GM12873 (cell line): Measurements from ENCODE around the gene TRAF1.

Experiments
- TF ChIP-seq, protein P1 (sequence below): IDR thresholded peaks from 2 replicates; pipeline ENCODE4 v1.5.1; 2012; ENCODE audit warnings: low read depth, mild to moderate bottlenecking, moderate library complexity, low read length, control low read depth; ENCODE audit not compliant: insufficient read depth; ENCODE audit errors: missing control alignments

TRAF1 gene

DNA sequence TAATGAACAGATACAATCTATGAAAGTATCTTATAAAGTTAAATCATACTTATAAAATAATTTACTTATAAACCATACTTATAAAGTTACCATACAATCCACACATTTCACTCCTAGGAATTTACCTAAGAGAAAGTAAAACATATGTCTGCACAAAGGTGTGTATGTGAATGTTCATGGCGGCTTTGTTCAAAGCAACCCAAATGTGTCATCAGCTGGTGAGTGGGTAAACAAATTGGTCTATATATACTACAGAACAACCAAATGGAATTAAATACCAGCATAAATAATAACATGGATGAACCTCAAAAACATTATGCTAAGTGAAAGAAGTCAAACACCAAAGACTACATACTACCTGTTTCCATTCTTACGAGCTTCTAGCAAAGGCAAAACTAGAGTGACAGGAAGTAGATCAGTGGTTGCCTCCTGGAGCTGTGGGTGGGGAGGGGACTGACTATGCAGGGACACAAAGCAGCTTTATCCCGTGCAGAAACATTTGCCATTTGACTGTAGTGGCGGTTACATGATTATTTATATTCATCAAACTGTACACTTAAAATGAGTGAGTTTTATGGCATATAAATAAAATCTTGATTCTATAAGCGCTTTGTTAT, 10.6 kb downstream of the TRAF1 start:
- TF ChIP-seq, protein P1, sequence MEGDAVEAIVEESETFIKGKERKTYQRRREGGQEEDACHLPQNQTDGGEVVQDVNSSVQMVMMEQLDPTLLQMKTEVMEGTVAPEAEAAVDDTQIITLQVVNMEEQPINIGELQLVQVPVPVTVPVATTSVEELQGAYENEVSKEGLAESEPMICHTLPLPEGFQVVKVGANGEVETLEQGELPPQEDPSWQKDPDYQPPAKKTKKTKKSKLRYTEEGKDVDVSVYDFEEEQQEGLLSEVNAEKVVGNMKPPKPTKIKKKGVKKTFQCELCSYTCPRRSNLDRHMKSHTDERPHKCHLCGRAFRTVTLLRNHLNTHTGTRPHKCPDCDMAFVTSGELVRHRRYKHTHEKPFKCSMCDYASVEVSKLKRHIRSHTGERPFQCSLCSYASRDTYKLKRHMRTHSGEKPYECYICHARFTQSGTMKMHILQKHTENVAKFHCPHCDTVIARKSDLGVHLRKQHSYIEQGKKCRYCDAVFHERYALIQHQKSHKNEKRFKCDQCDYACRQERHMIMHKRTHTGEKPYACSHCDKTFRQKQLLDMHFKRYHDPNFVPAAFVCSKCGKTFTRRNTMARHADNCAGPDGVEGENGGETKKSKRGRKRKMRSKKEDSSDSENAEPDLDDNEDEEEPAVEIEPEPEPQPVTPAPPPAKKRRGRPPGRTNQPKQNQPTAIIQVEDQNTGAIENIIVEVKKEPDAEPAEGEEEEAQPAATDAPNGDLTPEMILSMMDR = no peak

DNA sequence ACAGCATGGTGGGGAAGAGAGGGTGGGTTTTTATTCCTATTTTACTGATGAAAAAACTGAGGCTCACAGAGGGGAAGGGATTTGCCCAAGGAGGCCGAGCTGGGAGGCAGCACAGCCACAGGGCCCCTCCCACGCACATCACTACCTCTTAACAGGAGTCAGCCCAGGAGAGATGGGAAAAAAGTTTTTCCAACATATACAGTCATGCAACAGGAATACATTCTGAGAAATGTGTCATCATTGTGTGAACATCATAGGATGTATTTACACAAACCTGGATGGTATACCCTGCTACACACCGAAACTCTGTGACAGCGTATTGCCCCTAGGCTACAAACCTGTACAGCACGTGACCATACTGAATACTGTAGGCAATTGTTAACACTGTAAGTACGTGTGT, 11.6 kb downstream of the TRAF1 start:
- TF ChIP-seq, protein P1 = no peak

DNA sequence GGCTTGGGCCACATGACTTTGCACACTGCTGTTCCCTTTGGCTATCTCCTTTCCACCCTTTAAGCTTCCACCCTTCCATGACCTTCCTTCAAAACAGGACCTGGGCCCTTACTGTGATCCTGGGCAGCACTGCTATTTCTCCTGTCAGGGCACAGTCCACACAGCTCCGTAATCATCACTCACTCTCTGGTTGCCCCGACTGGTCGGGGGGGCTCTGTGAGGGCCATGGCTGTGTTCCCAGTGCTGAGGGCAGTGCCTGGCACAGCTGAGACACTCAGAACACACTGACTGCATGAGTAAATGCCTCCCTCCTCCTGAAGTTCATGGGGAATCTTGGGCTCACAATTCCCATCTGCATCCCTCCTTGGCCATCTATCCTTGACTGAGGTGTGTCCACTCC, 12.2 kb downstream of the TRAF1 start:
- TF ChIP-seq, protein P1 = no peak

DNA sequence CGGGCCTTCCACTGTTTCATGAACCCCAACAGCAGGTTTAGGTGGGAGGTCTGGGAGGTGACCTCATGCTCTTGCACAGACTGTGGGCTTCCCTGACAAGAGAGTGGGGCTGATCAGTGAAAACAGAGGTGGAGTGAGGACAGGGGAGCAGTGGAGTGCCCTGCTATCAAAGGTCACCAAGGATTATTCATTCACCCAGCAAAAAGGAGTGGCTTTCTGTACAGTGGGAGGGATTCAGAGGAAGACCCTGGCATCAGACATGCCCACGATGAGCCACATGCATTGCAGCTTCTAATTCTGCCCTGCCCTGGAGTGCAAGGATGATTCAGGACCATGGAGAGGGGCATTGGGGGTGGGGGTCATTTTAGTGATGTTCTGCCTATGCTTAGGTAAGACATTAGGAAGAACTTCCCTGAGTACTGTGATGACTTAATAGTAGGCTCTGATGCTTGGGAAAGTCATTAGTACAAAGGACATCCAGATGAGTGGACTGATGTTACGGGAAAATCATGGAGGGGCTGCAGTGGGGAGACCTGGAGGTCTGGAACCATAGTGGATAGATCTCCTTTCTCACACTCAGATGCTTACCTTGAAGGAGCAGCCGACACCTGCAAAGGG, 12.8 kb downstream of the TRAF1 start:
- TF ChIP-seq, protein P1 = no peak

DNA sequence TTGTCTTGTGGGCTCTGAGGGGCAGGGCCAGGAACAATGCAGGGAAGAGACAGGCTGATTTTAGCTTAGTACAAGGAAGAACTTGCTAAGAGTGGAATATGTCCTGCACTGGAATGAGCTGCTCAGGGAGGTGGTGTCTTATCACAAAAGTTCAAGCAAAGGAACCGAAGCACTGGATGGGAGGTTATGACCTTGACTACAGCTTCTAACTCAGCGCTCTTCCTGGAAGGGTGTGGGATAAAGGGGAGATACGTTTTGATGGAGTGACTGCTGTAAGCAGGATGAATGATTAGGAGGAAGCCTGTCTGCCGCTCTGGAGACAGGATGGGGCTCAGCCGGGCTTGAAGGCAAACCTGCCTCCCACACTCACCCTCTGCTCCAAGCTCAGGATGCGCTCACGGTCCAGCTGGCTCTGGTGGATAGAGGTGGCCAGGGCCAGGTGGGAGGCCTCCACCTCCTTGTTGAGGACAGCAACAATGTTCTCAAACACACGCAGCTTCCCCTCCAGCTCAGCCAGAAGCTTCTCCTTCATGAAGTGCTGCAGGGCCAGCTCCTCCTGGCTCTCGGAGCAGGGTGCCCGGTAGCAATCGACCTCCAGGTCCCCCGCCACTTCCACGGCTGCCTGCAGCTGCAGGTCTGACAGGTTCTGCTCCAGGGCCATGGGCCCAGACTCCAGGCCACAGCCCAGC, 13.5 kb downstream of the TRAF1 start:
- TF ChIP-seq, protein P1 = no peak

DNA sequence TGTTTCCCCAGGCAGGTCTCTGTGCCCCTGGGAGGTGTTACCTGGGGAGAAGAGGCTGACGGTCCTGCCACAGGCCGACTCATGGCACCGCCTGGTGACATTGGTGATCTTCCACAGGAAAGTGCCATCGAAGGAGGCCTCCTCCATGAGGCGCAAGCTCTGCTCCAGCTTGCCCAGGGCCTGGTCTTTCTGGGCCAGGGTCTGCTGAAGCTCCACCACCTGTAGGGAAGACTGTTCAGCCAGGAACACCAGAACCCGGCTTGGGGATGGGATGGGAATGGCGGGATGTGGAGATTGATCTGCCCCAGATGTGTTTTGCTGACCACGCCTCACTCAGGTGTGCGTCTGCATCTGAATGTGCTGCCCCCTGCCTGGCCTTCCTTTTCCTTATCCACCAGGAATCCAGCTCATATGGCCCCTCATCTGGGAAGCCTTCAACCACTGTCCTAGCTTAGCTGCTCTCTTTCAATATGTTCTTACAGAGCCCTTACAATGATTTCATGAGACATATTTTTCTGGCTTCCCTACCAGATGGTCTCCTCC, 15.2 kb downstream of the TRAF1 start:
- TF ChIP-seq, protein P1 = no peak

DNA sequence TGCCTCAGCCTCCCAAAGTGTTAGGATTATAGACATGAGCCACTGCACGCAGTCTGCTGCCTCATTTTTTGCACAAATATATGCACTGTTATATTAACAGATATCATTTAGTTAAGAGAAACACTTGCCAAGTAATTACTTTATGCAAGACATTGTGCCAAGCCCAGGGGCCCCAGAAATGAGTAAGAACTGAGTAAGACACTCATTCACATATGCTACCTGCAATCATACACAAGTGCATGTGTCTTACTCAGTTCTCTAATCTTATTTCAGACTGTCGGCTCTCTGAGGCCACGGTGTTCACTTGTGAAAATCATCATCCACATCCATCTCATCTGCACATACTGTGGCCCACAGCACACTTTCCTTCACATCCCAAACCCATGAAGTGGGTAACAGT, 16.0 kb downstream of the TRAF1 start:
- TF ChIP-seq, protein P1 = no peak
